NCI-H345 treated with DMSO at 0.1 percent for 48 hours (cell line): Measurements from ENCODE around the gene KRTAP10-2.
"Not testable (repeated sequence)": the region's sequence is repeated elsewhere in the genome, so short reads cannot be mapped to it uniquely, and the experiment has no call there.

Experiments
- DNase-seq: peaks from one replicate; lab custom pipeline; 2025; ENCODE audit not compliant: unreplicated experiment; lab: John Stamatoyannopoulos, UW

KRTAP10-2 gene

GRCh38 chr21:44503006-44503889, 48.1 kb downstream of the KRTAP10-2 start:
- DNase-seq, result not testable (repeated sequence)

- no peak for DNase-seq
These were observed 48.9 kb downstream of the KRTAP10-2 start for GRCh38 chr21:44502171-44502958.
